ENCODE results near the gene ADGRB2.
A peak's percentile ranks its signal among the peaks of the same experiment; 100 is the strongest.

The ADGRB2 gene

GRCh38 chr1:31797216-31797615 lies 33.1 kb upstream of the ADGRB2 start:
- Histone ChIP-seq H3K9me3 (no peaks in the 10 kb centered on the region), H3K36me3 (no peaks in the 10 kb centered on the region), H3K4me1 (peaks cover 0 to 13% (median 4%) of the 10 kb centered on the region in 4 donors), H3K27ac (no peak overlapping the region), H3K4me3 (no peak overlapping the region), H3K27me3 (peaks cover 0 to 31% of the 10 kb centered on the region in 2 donors)
- intact Hi-C loops (cut with DNase I; ENCODE audit: low total_unique reads) = loop anchor here (10.0 kb wide), 1 partner anchor 168 kb away; no protein-coding TSS in a partner anchor
- peak in 1 of 2 donors; percentile 44 for DNase-seq
- no peak for TF ChIP-seq CTCF (IDR thresholded peaks at IDR 0.05)

GRCh38 chr1:31796707-31797106 lies 32.6 kb upstream of the ADGRB2 start:
- no peak overlapping the region for H3K4me3 ChIP-seq

GRCh38 chr1:31795801-31796621 lies 31.9 kb upstream of the ADGRB2 start:
- Histone ChIP-seq H3K9me3 (no peaks in the 10 kb centered on the region), H3K4me1 (peaks cover 0 to 13% (median 4%) of the 10 kb centered on the region in 4 donors), H3K4me3 (no peak overlapping the region), H3K27ac (no peak overlapping the region), H3K36me3 (no peaks in the 10 kb centered on the region), H3K27me3 (peaks cover 0 to 31% of the 10 kb centered on the region in 2 donors)
- peak; percentile 23 to 51 for DNase-seq
- no peak for TF ChIP-seq CTCF (IDR thresholded peaks at IDR 0.05)
- intact Hi-C loops (cut with DNase I; ENCODE audit: low total_unique reads) = loop anchor here (10.0 kb wide), 1 partner anchor 169 kb away; no protein-coding TSS in a partner anchor

More at GRCh38 chr1:31796707-31797106, 32.6 kb upstream of the ADGRB2 start:
- intact Hi-C loops (cut with DNase I; ENCODE audit: low total_unique reads) = loop anchor here (10.0 kb wide), 1 partner anchor 168 kb away; no protein-coding TSS in a partner anchor
- H3K36me3 ChIP-seq = no peaks in the 10 kb centered on the region
- H3K27ac ChIP-seq = no peak overlapping the region
- peaks cover 0 to 31% of the 10 kb centered on the region in 2 donors for H3K27me3 ChIP-seq
- TF ChIP-seq CTCF (IDR thresholded peaks at IDR 0.05) = no peak
- H3K4me1 ChIP-seq = peaks cover 0 to 13% (median 4%) of the 10 kb centered on the region in 4 donors
- H3K9me3 ChIP-seq = no peaks in the 10 kb centered on the region
- DNase-seq = peak; percentile 16 to 33

GRCh38 chr1:31795096-31795675 lies 31.0 kb upstream of the ADGRB2 start:
- TF ChIP-seq CTCF (IDR thresholded peaks at IDR 0.05) = no peak
- Histone ChIP-seq H3K27me3 (peaks cover 0 to 31% of the 10 kb centered on the region in 2 donors), H3K4me1 (peaks cover 0 to 13% (median 4%) of the 10 kb centered on the region in 4 donors), H3K27ac (no peak overlapping the region), H3K36me3 (no peaks in the 10 kb centered on the region), H3K4me3 (no peak overlapping the region), H3K9me3 (no peaks in the 10 kb centered on the region)
- intact Hi-C loops (cut with DNase I; ENCODE audit: low total_unique reads) = loop anchor here (10.0 kb wide), 1 partner anchor 170 kb away; no protein-coding TSS in a partner anchor
- DNase-seq = peak in 1 of 2 donors; percentile 15

- intact Hi-C loops (cut with DNase I; ENCODE audit: low total_unique reads) = loop anchor here (5.0 to 10.0 kb wide), 2 partner anchors 171 to 231 kb away; no protein-coding TSS in a partner anchor
- DNase-seq = peak in 1 of 2 donors; percentile 13
- no peak for TF ChIP-seq CTCF (IDR thresholded peaks at IDR 0.05)
- peaks cover 0 to 31% of the 10 kb centered on the region in 2 donors for H3K27me3 ChIP-seq
- no peaks in the 10 kb centered on the region for H3K36me3 ChIP-seq
- no peak overlapping the region for H3K27ac ChIP-seq
- H3K4me1 ChIP-seq = peaks cover 0 to 11% (median 8%) of the 10 kb centered on the region in 4 donors
- no peak overlapping the region for H3K4me3 ChIP-seq
- H3K9me3 ChIP-seq = no peaks in the 10 kb centered on the region
Measured at GRCh38 chr1:31793586-31794285, 29.6 kb upstream of the ADGRB2 start.

All from tibial artery (tissue), 4 donors.